SU-DHL-6 (cell line): ENCODE data around the gene POLR1A.

Source experiments
- H2AFZ ChIP-seq: fragments of 200-600 bp; sonication (generic); 2 replicates; pipeline ENCODE4 v1.6.1; 2014; ENCODE audit warnings: low read depth, mild to moderate bottlenecking, moderate library complexity, mixed read lengths, antibody characterized with exemption, low read length; ENCODE audit not compliant: severe bottlenecking
- H3F3A ChIP-seq: fragments of 200-600 bp; shearing (Covaris generic); 2 replicates; pipeline ENCODE4 v1.6.0; 2016; ENCODE audit warnings: antibody characterized with exemption, mild to moderate bottlenecking; ENCODE audit not compliant: insufficient read depth
- H3K27ac ChIP-seq: fragments of 200-600 bp; sonication (generic); 2 replicates; pipeline ENCODE4 v1.5.1; 2016; ENCODE audit warnings: low read depth, mild to moderate bottlenecking, low read length, moderate library complexity, mixed read lengths
- H3K27me3 ChIP-seq: fragments of 200-600 bp; sonication (generic), shearing (Covaris generic); 2 replicates; pipeline ENCODE4 v1.6.0; 2014; ENCODE audit warnings: mild to moderate bottlenecking, low read length
- H3K36me3 ChIP-seq: fragments of 200-600 bp; sonication (generic); 2 replicates; pipeline ENCODE4 v1.6.1; 2014; ENCODE audit warnings: mild to moderate bottlenecking, low read length, mixed read lengths
- H3K4me2 ChIP-seq: fragments of 300-600, 200-600 bp; shearing (Covaris generic), sonication (generic); 2 replicates; pipeline ENCODE4 v1.6.0; 2014; ENCODE audit warnings: low read length, low read depth, mild to moderate bottlenecking; ENCODE audit not compliant: poor library complexity, severe bottlenecking
- H3K4me3 ChIP-seq: fragments of 200-600 bp; sonication (generic); 2 replicates; pipeline ENCODE4 v1.5.1; 2014; ENCODE audit warnings: antibody characterized with exemption, low read length, mild to moderate bottlenecking, mixed read lengths; ENCODE audit not compliant: insufficient read depth, poor library complexity, severe bottlenecking
- H3K79me2 ChIP-seq: fragments of 200-600 bp; sonication (generic); 2 replicates; pipeline ENCODE4 v1.6.1; 2014; ENCODE audit warnings: mild to moderate bottlenecking, low read length, moderate library complexity; ENCODE audit not compliant: insufficient read depth
- H3K9ac ChIP-seq: fragments of 200-600 bp; sonication (generic); 2 replicates; pipeline ENCODE4 v1.7.0; 2014; ENCODE audit warnings: mild to moderate bottlenecking, low read length
- H3K9me2 ChIP-seq: fragments of 200-600 bp; sonication (generic); replicated peaks from 2 replicates; pipeline ENCODE4 v1.6.1; 2014; ENCODE audit warnings: low read length; ENCODE audit not compliant: insufficient read depth
- H3K9me3 ChIP-seq: fragments of 200-600 bp; sonication (generic); 2 replicates; pipeline ENCODE4 v1.6.1; 2014; ENCODE audit warnings: low read length, mixed read lengths; ENCODE audit not compliant: insufficient read depth
- H4K20me1 ChIP-seq: fragments of 200-600 bp; sonication (generic); 2 replicates; pipeline ENCODE4 v1.6.1; 2014; ENCODE audit warnings: low read depth, mild to moderate bottlenecking, antibody characterized with exemption, low read length, moderate library complexity, mixed read lengths
- CTCF ChIP-seq: fragments of 200-600 bp; sonication (generic); IDR thresholded peaks from one replicate; pipeline ENCODE4 v1.5.1; 2017; ENCODE audit warnings: antibody characterized with exemption, mild to moderate bottlenecking, low read length, moderate library complexity; ENCODE audit not compliant: insufficient read depth, poor library complexity, severe bottlenecking
- EZH2phosphoT487 ChIP-seq: fragments of 200-600 bp; sonication (generic), shearing (Covaris generic); conservative IDR thresholded peaks from 2 replicates; pipeline ENCODE4 v1.6.1; 2018; ENCODE audit warnings: mild to moderate bottlenecking, antibody characterized with exemption, low read length, moderate library complexity, mixed read lengths

Gene POLR1A

GRCh38 chr2:86140969-86141392, 35.3 kb upstream of the POLR1A start:
- no peaks in the 10 kb centered on the region for H3K9me3 ChIP-seq
- no peak overlapping the region for H3K4me2 ChIP-seq
- H3K9ac ChIP-seq, result no peak overlapping the region
- no peak for TF ChIP-seq CTCF
- TF ChIP-seq EZH2phosphoT487, result no peak
- H3K27me3 ChIP-seq, result no peaks in the 10 kb centered on the region
- H2AFZ ChIP-seq, result no peak overlapping the region
- no peak overlapping the region for H3K4me3 ChIP-seq
- peaks cover 33% of the 10 kb centered on the region for H3F3A ChIP-seq
- H3K9me2 ChIP-seq, result no peaks in the 10 kb centered on the region
- no peaks in the 10 kb centered on the region for H3K79me2 ChIP-seq
- H3K27ac ChIP-seq, result no peak overlapping the region
- H3K36me3 ChIP-seq, result peaks cover 21% of the 10 kb centered on the region
- no peaks in the 10 kb centered on the region for H4K20me1 ChIP-seq

- Histone ChIP-seq H3K9me3 (no peaks in the 10 kb centered on the region), H3F3A (peaks cover 28% of the 10 kb centered on the region), H3K4me2 (no peak overlapping the region), H3K4me3 (no peak overlapping the region), H3K27ac (no peak overlapping the region), H3K79me2 (no peaks in the 10 kb centered on the region), H2AFZ (no peak overlapping the region), H4K20me1 (no peaks in the 10 kb centered on the region), H3K9ac (no peak overlapping the region), H3K36me3 (peaks cover 23% of the 10 kb centered on the region), H3K27me3 (no peaks in the 10 kb centered on the region), H3K9me2 (no peaks in the 10 kb centered on the region)
- TF ChIP-seq EZH2phosphoT487 (no peak), CTCF (no peak)
Observed at GRCh38 chr2:86139981-86140380, 34.3 kb upstream of the POLR1A start.

GRCh38 chr2:86138736-86139625, 33.3 kb upstream of the POLR1A start:
- Histone ChIP-seq H3K9me2 (no peaks in the 10 kb centered on the region), H3K4me2 (no peak overlapping the region), H4K20me1 (no peaks in the 10 kb centered on the region), H3K9me3 (no peaks in the 10 kb centered on the region), H3K4me3 (no peak overlapping the region), H3K36me3 (peaks cover 30% of the 10 kb centered on the region), H3K27me3 (no peaks in the 10 kb centered on the region), H3K9ac (no peak overlapping the region), H2AFZ (no peak overlapping the region), H3K79me2 (no peaks in the 10 kb centered on the region), H3K27ac (no peak overlapping the region), H3F3A (peaks cover 28% of the 10 kb centered on the region)
- TF ChIP-seq EZH2phosphoT487 (no peak), CTCF (no peak)
